Measurements from ENCODE around the gene ZWINT.

ZWINT gene

DNA sequence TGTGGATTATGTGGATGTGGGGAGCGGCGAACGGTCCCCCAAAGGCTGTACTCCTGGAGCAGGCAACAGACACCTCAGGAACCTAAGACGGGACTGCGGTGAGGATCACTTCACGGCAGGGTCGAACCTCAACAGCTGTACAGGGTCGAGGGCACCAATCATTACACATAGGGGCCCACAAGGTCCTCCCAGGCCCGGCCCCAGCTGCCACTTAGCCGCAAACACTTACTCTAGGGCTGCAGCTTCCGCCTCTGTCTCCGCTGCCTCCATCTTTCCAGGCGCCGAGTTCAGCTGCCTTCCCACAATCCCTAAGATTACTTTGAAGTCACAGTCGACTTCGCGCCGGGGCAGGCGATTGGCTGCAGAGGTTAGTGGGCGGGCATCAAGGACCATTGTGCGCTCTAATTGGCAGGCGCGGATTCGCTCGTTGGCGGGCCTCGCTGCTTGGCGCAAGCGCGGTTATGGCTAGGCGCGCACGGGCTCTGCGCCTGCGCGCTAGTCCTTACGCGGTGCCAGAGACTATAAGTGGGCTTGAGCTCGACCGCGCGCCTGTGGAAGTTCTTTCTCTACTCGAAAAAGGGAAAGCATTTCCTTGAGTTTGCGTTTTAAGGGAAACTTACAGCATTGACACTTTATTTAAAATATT lies at the start of gene ZWINT:
Gene ZWINT (minus strand): TSS at position 293 of the 646 bp plus-strand sequence. CDS start 23 bp downstream, at position 270.
- peak; percentile 91 for DNase-seq

DNA sequence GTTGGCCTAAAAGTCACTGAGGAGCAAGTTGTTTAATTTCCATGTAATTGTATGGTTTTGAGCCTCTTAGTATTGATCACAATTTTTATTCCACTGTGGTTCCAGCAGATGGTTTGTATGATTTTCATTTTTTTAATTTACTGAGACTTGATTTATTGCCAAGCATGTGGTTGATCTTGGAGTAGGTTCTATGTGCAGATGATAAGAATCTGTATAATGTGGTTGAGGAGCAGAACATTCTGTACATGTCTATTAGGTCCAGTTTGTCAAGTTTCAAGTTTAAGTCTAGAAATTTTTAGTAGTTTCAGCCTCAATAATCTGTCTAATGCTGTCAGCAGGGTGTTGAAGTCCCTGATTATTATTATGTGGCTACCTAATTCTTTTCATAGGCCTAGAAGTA lies 22.7 kb upstream of the ZWINT start:
- DNase-seq = no peak

DNA sequence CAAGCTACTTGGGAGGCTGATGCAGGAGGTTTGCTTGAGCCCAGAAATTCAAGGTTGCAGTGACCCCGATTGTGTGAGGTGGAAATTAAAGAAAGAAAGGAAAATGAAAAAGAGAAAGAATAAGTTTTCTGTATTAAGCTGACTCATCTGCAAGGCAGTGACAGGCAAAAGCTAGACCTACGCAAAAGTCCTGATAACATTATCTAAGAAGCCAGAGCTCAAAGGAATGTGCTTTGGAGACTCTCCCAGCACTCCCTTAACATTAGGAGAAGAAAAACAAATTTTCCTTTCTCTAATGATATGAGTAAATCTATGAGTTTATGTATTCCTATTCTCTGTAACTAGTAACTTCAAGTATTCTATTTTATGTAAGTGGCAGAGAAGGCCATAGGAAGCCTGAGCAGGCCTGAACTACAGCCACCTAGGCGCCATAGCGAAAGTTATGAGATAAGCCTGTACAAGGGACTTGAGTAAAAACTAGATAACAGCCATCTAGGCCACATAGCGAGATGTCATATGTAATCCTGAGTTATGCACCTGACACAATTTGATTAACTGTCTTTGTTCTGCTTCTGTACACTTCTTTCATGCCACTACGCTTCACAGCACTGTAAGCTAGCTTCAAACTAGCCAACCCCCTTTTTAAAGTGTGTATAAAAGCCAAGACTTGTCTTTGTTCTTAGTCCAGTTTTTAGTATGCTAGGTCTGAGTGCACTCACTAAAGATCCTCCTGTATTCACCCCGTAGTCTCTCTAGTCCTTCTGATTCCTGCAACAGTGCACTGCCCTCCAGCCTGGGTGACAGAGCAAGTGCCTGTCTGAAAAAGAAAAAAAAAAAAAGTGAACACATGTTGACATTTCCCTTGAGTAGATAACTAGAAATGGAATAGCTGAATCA lies 9.4 kb upstream of the ZWINT start:
- no peak for DNase-seq

GRCh38 chr10:56360583-56360966 lies 484 bp downstream of the ZWINT start:
- DNase-seq = no peak

GRCh38 chr10:56359837-56360236 lies 1.2 kb downstream of the ZWINT start:
- no peak for DNase-seq

- no peak for DNase-seq
Measured at GRCh38 chr10:56357018-56357417, 4.0 kb downstream of the ZWINT start.

DNA sequence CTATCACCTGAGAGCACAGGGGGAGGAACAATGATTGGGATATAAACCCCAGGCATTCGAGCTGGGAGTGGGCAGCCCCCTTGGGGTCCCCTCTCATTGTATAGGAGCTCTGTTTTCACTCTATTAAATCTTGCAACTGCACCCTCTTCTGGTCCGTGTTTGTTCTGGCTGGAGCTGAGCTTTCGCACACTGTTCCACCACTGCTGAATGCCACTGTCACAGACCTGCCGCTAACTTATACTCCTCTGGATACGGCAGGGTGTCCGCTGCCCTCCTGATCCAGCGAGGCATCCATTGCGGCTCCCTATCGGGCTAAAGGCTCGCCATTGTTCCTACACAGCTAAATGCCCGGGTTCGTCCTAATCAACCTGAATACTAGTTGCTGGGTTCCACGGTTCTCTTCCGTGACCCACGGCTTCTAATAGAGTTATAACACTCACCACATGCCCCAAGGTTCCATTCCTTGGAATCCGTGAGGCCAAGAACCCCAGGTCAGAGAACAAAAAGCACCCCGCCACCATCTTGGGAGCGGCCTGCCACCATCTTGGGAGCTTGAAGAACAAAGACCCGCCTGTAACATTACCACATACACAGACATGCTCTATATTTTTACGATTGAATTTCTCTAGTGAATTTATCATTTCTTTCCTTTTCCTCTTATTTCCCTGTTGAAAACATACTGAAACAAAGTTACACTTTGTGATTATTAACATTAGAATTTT lies 9.0 kb downstream of the ZWINT start:
- no peak for DNase-seq

- DNase-seq = no peak
Measured at GRCh38 chr10:56349611-56350010, 11.4 kb downstream of the ZWINT start.

DNA sequence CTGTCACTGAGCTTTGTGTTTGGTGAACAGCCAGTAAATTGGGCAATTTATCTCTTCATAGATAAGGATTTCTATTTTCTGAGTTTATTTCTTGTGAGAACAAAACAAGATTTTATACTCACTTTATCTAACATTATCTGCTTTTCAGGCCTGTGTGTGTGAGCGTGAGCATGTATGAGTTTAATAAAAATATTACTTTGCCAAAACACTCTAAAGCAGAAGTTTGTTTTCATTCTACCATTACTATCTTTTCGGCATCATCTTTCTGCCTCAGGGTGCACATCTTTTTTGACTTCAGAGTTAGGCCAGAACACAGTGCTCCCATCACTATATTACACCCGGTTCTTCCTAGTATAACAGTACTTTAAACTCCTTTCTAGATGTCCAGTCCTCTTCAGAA lies 13.0 kb downstream of the ZWINT start:
- DNase-seq = no peak

GRCh38 chr10:56346845-56347415 lies 14.1 kb downstream of the ZWINT start:
- no peak for DNase-seq

- no peak for DNase-seq
Measured at GRCh38 chr10:56341612-56342011, 19.4 kb downstream of the ZWINT start.

- no peak for DNase-seq
Measured at GRCh38 chr10:56329961-56330360, 31.1 kb downstream of the ZWINT start.

GRCh38 chr10:56327118-56327517 lies 33.9 kb downstream of the ZWINT start:
- no peak for DNase-seq

GRCh38 chr10:56319386-56319785 lies 41.7 kb downstream of the ZWINT start:
- DNase-seq = no peak

DNA sequence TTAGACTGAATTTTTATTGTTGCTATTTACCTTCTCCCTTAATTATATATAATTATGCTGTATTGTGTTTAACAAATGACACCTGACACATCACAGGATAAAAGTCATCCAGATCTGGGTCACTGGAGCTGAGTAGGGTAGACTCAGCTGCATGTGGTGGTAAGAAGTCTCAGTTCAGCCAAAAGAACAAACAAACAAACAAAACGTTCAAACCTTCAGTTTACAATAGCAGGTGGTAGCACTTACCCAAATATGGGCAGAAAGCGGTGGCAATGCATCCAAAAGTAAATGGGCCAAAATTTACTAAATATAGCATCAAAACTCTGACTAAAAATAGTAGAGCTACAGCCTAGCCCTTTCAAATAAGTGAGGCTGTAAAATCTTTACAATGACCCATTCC lies 42.2 kb downstream of the ZWINT start:
- DNase-seq = no peak

DNA sequence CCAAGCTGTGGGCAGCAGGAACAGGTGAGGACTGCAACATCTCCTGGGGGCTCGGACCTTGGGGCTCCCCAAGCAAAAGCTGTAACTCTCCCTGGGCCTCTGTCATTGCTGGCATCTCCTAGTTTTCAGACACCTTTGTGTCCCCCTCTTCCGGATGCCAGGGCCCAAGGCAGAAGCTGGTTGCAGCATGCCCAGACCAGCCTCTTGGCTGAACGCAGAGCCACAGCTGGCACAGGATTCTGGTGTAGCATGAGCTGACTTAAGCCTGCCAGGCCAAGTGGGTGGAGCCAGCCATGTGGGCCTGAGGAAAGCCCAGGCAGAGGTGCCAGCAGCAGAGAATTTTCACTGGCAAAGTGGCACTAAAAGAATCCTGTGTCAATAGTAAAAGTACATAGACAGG lies 43.5 kb downstream of the ZWINT start:
- DNase-seq = no peak

DNA sequence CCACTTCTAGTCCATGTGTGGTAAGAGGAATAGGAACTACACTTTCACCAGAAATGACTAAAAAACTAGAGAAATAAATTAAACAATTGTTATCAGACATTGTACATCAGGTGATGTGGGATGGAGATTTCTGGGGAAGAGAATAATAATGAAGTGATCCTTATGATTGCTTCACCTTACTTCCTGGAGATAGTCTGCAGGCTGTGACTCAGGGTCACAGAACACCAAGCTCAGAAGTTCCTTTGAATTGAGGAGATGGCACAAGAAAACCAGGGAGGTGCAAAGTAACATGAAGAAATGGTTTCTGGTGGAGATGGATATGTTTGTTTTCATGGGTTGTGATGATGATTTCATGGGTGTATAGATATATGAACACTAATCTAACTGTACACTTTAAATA lies 44.5 kb downstream of the ZWINT start:
- DNase-seq = no peak
